ENCODE measurements around the gene COL1A1. TPM values are rescaled to one million over a fixed set of nuclear protein-coding genes. Genes with fewer than 3 reads are reported as not detected.
A peak's percentile ranks its signal among the peaks of the same experiment; 100 is the strongest.

COL1A1 gene
- total RNA-seq, 2 experiments from 2014 or later, result not detected

- no peaks in the 10 kb centered on the region for H4K20me1 ChIP-seq (ENCODE audit: insufficient read depth, low read length)
- no peaks in the 10 kb centered on the region for H3K36me3 ChIP-seq (ENCODE audit: insufficient read depth, low read length)
- peak; percentile 84 for DNase-seq (ENCODE audit: low spot score)
- intact Hi-C loops (cut with micrococcal nuclease; ENCODE audit: unreplicated experiment), result loop anchor here (1.0 kb wide), 3 partner anchors 29 to 128 kb away; no protein-coding TSS in a partner anchor
- no peaks in the 10 kb centered on the region for H3K79me2 ChIP-seq (ENCODE audit: insufficient read depth, low read depth, low read length)
- H3K4me2 ChIP-seq (ENCODE audit: low read length), result peak overlapping the region; percentile 69
- H3K27ac ChIP-seq (ENCODE audit: low read depth, low read length, poor library complexity, severe bottlenecking), result no peak overlapping the region
- no peaks in the 10 kb centered on the region for H3K9me3 ChIP-seq (ENCODE audit: low read length)
- no TSS peak for BruUV-seq (replicated peaks)
- ChIA-PET POLR2A (interaction anchor here (0.6 to 0.8 kb wide), 2 partner anchors 28 to 68 kb away, joined by 3 read pairs; no protein-coding TSS in a partner anchor), CTCF (ENCODE audit: unreplicated experiment) (interaction anchor here (0.6 to 1.5 kb wide), 8 partner anchors 8 to 75 kb away, joined by 3 to 9 read pairs (median 4); no protein-coding TSS in a partner anchor)
- H3K4me1 ChIP-seq (ENCODE audit: insufficient read depth, low read length, poor library complexity, severe bottlenecking), result peaks cover 17% of the 10 kb centered on the region
- peak overlapping the region; percentile 96 for H2AFZ ChIP-seq (ENCODE audit: low read length)
- TF ChIP-seq CTCF (conservative IDR thresholded peaks at IDR 0.05; ENCODE audit: low read length), result peak; percentile 92
- no peak for TF ChIP-seq EZH2phosphoT487 (IDR thresholded peaks at IDR 0.05; ENCODE audit: borderline replicate concordance, low read depth, low read length)
- H3K9me2 ChIP-seq (ENCODE audit: insufficient read depth, low read length), result no peaks in the 10 kb centered on the region
- peak overlapping the region; percentile 64 for H3K4me3 ChIP-seq (ENCODE audit: low read depth, low read length, poor library complexity, severe bottlenecking)
Measured at GRCh38 chr17:50169121-50169764, 32.2 kb downstream of the COL1A1 start.

GRCh38 chr17:50168319-50168718 lies 33.1 kb downstream of the COL1A1 start:
- Histone ChIP-seq H3K4me3 (ENCODE audit: low read depth, low read length, poor library complexity, severe bottlenecking) (peak overlapping the region; percentile 64), H2AFZ (ENCODE audit: low read length) (peak overlapping the region; percentile 96; the same call in 1 of the 2 replicates), H3K4me1 (ENCODE audit: insufficient read depth, low read length, poor library complexity, severe bottlenecking) (peaks cover 26% of the 10 kb centered on the region), H3K79me2 (ENCODE audit: insufficient read depth, low read depth, low read length) (no peaks in the 10 kb centered on the region), H3K9me3 (ENCODE audit: low read length) (no peaks in the 10 kb centered on the region), H3K4me2 (ENCODE audit: low read length) (peak overlapping the region; percentile 69), H4K20me1 (ENCODE audit: insufficient read depth, low read length) (no peaks in the 10 kb centered on the region), H3K27ac (ENCODE audit: low read depth, low read length, poor library complexity, severe bottlenecking) (no peak overlapping the region), H3K36me3 (ENCODE audit: insufficient read depth, low read length) (no peaks in the 10 kb centered on the region), H3K9me2 (ENCODE audit: insufficient read depth, low read length) (no peaks in the 10 kb centered on the region)
- ChIA-PET CTCF (ENCODE audit: unreplicated experiment) (interaction anchor here (1.5 kb wide), 1 partner anchor 29 kb away, joined by 6 read pairs; no protein-coding TSS in a partner anchor), POLR2A (no interaction called here)
- TF ChIP-seq CTCF (conservative IDR thresholded peaks at IDR 0.05; ENCODE audit: low read length), result no peak
- TF ChIP-seq EZH2phosphoT487 (IDR thresholded peaks at IDR 0.05; ENCODE audit: borderline replicate concordance, low read depth, low read length), result no peak
- intact Hi-C loops (cut with micrococcal nuclease; ENCODE audit: unreplicated experiment), result no loop called here
- no TSS peak for BruUV-seq (replicated peaks)
- no peak for DNase-seq (ENCODE audit: low spot score)

GRCh38 chr17:50167371-50167770 lies 34.1 kb downstream of the COL1A1 start:
- BruUV-seq (replicated peaks), result no TSS peak
- H3K27ac ChIP-seq (ENCODE audit: low read depth, low read length, poor library complexity, severe bottlenecking), result no peak overlapping the region
- no peak overlapping the region for H2AFZ ChIP-seq (ENCODE audit: low read length)
- H3K9me3 ChIP-seq (ENCODE audit: low read length), result no peaks in the 10 kb centered on the region
- no peaks in the 10 kb centered on the region for H3K79me2 ChIP-seq (ENCODE audit: insufficient read depth, low read depth, low read length)
- H3K4me2 ChIP-seq (ENCODE audit: low read length), result no peak overlapping the region
- no peaks in the 10 kb centered on the region for H3K36me3 ChIP-seq (ENCODE audit: insufficient read depth, low read length)
- CTCF ChIA-PET (ENCODE audit: unreplicated experiment), result no interaction called here
- no peak for DNase-seq (ENCODE audit: low spot score)
- intact Hi-C loops (cut with micrococcal nuclease; ENCODE audit: unreplicated experiment), result no loop called here
- H3K9me2 ChIP-seq (ENCODE audit: insufficient read depth, low read length), result no peaks in the 10 kb centered on the region
- no peak for TF ChIP-seq EZH2phosphoT487 (IDR thresholded peaks at IDR 0.05; ENCODE audit: borderline replicate concordance, low read depth, low read length)
- TF ChIP-seq CTCF (conservative IDR thresholded peaks at IDR 0.05; ENCODE audit: low read length), result no peak
- H4K20me1 ChIP-seq (ENCODE audit: insufficient read depth, low read length), result no peaks in the 10 kb centered on the region
- POLR2A ChIA-PET, result no interaction called here
- no peak overlapping the region for H3K4me3 ChIP-seq (ENCODE audit: low read depth, low read length, poor library complexity, severe bottlenecking)
- peaks cover 26% of the 10 kb centered on the region for H3K4me1 ChIP-seq (ENCODE audit: insufficient read depth, low read length, poor library complexity, severe bottlenecking)

Measured in OCI-LY7 (cell line).